Heart left ventricle (tissue), 13 donors: ENCODE results near the gene MAP2K5.

ENCODE experiments used
- CTCF ChIP-seq, 12 donors: fragments of 200-600 bp; sonication (generic) in 4 of 12; IDR thresholded peaks; one replicate each; pipeline versions ENCODE4 v1.5.0 to v1.8.0; 2018 to 2022; ENCODE audit warnings: antibody characterized with exemption in 12 of 12, mild to moderate bottlenecking in 5 of 12
- POLR2A ChIP-seq, 2 donors: fragments of 450-650 bp; IDR thresholded peaks; one replicate each; pipeline ENCODE4 v1.6.1; 2017; ENCODE audit warnings: antibody characterized with exemption in 2 of 2, mild to moderate bottlenecking in 2 of 2, moderate library complexity in 2 of 2
- donor health status: ischemic (EF 13 %, LVEDD 7.1; RV severe dilation, severe dysfunction).
- donor health status: DM: no; HTN: yes; CAD: no.
- donor health status: DM: no; HTN: no; CAD: no.
- donor health status: ischemic (EF 25% LVEDD 6.9; RV normal size, moderate dysfunction).
- donor health status: ischemic (EF 25% LVEDD 5.7; RV mildly dilated, moderate dysfunction).
- donor health status: ischemic (EF 35%, LVEDD 5.7; RV mildly dilated, moderate dysfunction).
- donor health status: nonischemic (EF 11% LVEDD 7.7; RV severe dilation, severe dysfunction).
- donor health status: DM: yes; HTN: yes; CAD: no.
- donor health status: PGD.
- donor health status: ischemic (EF 29% LVEDD 5.4; RV normal size, mild dysfunction).
- donor health status: nonischemic (EF 23%, LVEDD 6.1; RV moderate dilation, normal function).

GRCh38 chr15:67674983-67675382 is 132.5 kb downstream of the MAP2K5 start:
- TF ChIP-seq CTCF (IDR thresholded peaks at IDR 0.05) (no peak), POLR2A (IDR thresholded peaks at IDR 0.05) (no peak)
